Tibial artery (tissue), 4 donors: ENCODE data around the gene SH3RF3.

Experiments
- DNase-seq, 2 donors: peaks; one replicate each; pipeline ENCODE4 v3.0.0-alpha.2; 2019
- H3K27ac ChIP-seq, 2 donors: fragments of 200-600 bp; sonication (generic) in 1 of 2; 1 replicate in 1 of 2; 2 replicates in 1 of 2; pipeline ENCODE4 v1.5.1; 2018 to 2019; ENCODE audit warnings: mild to moderate bottlenecking in 1 of 2
- H3K27me3 ChIP-seq, 2 donors: fragments of 200-600 bp; sonication (generic) in 1 of 2; one replicate each; pipeline versions ENCODE4 v1.5.1 to v1.6.0; 2016 to 2019
- H3K36me3 ChIP-seq, 3 donors: fragments of 200-600 bp; sonication (generic) in 2 of 3; one replicate each; pipeline ENCODE4 v1.5.1; 2016 to 2019; ENCODE audit warnings: mild to moderate bottlenecking in 2 of 3
- H3K4me1 ChIP-seq, 4 donors: fragments of 200-600 bp; sonication (generic) in 2 of 4; 1 replicate in 3 of 4; 2 replicates in 1 of 4; pipeline ENCODE4 v1.5.1; 2016 to 2019
- H3K4me3 ChIP-seq, 2 donors: fragments of 200-600 bp; sonication (generic) in 1 of 2; 1 replicate in 1 of 2; 2 replicates in 1 of 2; pipeline ENCODE4 v1.5.1; 2018 to 2019; ENCODE audit warnings: mild to moderate bottlenecking in 2 of 2
- H3K9me3 ChIP-seq, 3 donors: fragments of 200-600 bp; sonication (generic) in 1 of 3; one replicate each; pipeline ENCODE4 v1.5.1; 2016 to 2019
- intact Hi-C: fragments of 100-400 bp; cut with DNase I; formaldehyde crosslinking; loops from one replicate; pipeline ENCODE4 v1.15.0; 2023; ENCODE audit warnings: low total_unique reads
- TF ChIP-seq, protein P1 (sequence below), 2 experiments: fragments of 200-600 bp in 1 of 2; fragments of 450-650 bp in 1 of 2; IDR thresholded peaks; one replicate each; pipeline ENCODE4 v1.5.1; 2017 to 2019; ENCODE audit warnings: antibody characterized with exemption in 2 of 2, mild to moderate bottlenecking in 1 of 2, moderate library complexity in 1 of 2

Gene SH3RF3

GRCh38 chr2:109459485-109459884 lies 330.5 kb downstream of the SH3RF3 start:
- peak overlapping the region; percentile 63 to 74 for H3K27ac ChIP-seq
- peaks cover 0 to 63% (median 39%) of the 10 kb centered on the region in 4 donors for H3K4me1 ChIP-seq
- H3K27me3 ChIP-seq = no peaks in the 10 kb centered on the region
- no peaks in the 10 kb centered on the region for H3K36me3 ChIP-seq
- peak in 1 of 2 donors; percentile 83 for DNase-seq
- H3K4me3 ChIP-seq = no peak overlapping the region
- TF ChIP-seq, protein P1, sequence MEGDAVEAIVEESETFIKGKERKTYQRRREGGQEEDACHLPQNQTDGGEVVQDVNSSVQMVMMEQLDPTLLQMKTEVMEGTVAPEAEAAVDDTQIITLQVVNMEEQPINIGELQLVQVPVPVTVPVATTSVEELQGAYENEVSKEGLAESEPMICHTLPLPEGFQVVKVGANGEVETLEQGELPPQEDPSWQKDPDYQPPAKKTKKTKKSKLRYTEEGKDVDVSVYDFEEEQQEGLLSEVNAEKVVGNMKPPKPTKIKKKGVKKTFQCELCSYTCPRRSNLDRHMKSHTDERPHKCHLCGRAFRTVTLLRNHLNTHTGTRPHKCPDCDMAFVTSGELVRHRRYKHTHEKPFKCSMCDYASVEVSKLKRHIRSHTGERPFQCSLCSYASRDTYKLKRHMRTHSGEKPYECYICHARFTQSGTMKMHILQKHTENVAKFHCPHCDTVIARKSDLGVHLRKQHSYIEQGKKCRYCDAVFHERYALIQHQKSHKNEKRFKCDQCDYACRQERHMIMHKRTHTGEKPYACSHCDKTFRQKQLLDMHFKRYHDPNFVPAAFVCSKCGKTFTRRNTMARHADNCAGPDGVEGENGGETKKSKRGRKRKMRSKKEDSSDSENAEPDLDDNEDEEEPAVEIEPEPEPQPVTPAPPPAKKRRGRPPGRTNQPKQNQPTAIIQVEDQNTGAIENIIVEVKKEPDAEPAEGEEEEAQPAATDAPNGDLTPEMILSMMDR (IDR thresholded peaks at IDR 0.05) = no peak
- intact Hi-C loops = no loop called here
- no peaks in the 10 kb centered on the region for H3K9me3 ChIP-seq

DNA sequence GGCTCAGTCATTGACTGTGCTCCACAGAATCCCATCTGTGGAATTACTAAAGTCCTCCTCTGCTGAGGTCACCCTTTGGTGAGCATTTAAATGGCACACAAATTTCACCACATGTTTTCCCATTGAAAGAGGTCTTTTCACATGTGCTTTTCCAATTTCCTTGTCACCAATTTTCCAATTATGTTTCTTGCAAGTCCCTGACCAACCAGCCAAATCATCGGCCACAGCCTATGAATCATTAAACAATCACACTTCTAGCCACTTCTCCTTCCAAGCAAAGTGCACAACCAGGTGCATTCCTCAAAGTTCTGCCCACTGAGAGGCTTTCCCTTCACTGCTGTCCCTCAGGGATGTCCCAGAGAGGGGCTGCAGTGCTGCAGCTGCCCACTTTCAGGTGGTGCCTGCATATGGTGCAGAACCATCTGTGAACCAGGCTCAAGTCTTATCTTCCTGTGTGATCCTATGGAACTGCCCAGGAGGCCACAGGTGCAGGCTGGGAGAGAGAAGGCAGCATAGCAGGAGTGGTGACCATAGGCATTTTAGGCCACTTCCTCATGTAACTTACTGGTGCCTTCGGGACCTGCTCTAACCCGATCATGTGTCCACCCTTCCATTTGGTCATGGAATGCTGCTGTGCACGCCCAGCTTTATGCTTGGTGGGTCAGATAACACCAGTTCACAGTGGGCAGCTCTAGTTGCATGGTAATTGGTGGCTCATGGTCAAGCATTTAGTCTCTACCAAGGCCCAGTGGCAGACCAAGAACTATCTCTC lies 331.7 kb downstream of the SH3RF3 start:
- TF ChIP-seq, protein P1 (IDR thresholded peaks at IDR 0.05) = no peak
- no peak overlapping the region for H3K4me3 ChIP-seq
- H3K9me3 ChIP-seq = no peaks in the 10 kb centered on the region
- H3K27ac ChIP-seq = peak overlapping the region; percentile 63 to 74
- peaks cover 0 to 51% (median 34%) of the 10 kb centered on the region in 4 donors for H3K4me1 ChIP-seq
- DNase-seq = peak in 1 of 2 donors; percentile 51
- no peaks in the 10 kb centered on the region for H3K36me3 ChIP-seq
- no peaks in the 10 kb centered on the region for H3K27me3 ChIP-seq
- intact Hi-C loops = no loop called here

GRCh38 chr2:109463236-109463635 lies 334.2 kb downstream of the SH3RF3 start:
- Histone ChIP-seq H3K36me3 (no peaks in the 10 kb centered on the region), H3K27me3 (no peaks in the 10 kb centered on the region), H3K4me1 (peaks cover 0 to 47% (median 25%) of the 10 kb centered on the region in 4 donors), H3K9me3 (no peaks in the 10 kb centered on the region), H3K27ac (no peak overlapping the region), H3K4me3 (no peak overlapping the region)
- intact Hi-C loops = no loop called here
- TF ChIP-seq, protein P1 (IDR thresholded peaks at IDR 0.05) = no peak
- peak in 1 of 2 donors; percentile 24 for DNase-seq

GRCh38 chr2:109463891-109464290 lies 334.9 kb downstream of the SH3RF3 start:
- DNase-seq = peak in 1 of 2 donors; percentile 39
- no peak overlapping the region for H3K27ac ChIP-seq
- TF ChIP-seq, protein P1 (IDR thresholded peaks at IDR 0.05) = no peak
- H3K4me1 ChIP-seq = peaks cover 0 to 47% (median 23%) of the 10 kb centered on the region in 4 donors
- H3K36me3 ChIP-seq = no peaks in the 10 kb centered on the region
- no peaks in the 10 kb centered on the region for H3K9me3 ChIP-seq
- no peak overlapping the region for H3K4me3 ChIP-seq
- intact Hi-C loops = no loop called here
- H3K27me3 ChIP-seq = no peaks in the 10 kb centered on the region

DNA sequence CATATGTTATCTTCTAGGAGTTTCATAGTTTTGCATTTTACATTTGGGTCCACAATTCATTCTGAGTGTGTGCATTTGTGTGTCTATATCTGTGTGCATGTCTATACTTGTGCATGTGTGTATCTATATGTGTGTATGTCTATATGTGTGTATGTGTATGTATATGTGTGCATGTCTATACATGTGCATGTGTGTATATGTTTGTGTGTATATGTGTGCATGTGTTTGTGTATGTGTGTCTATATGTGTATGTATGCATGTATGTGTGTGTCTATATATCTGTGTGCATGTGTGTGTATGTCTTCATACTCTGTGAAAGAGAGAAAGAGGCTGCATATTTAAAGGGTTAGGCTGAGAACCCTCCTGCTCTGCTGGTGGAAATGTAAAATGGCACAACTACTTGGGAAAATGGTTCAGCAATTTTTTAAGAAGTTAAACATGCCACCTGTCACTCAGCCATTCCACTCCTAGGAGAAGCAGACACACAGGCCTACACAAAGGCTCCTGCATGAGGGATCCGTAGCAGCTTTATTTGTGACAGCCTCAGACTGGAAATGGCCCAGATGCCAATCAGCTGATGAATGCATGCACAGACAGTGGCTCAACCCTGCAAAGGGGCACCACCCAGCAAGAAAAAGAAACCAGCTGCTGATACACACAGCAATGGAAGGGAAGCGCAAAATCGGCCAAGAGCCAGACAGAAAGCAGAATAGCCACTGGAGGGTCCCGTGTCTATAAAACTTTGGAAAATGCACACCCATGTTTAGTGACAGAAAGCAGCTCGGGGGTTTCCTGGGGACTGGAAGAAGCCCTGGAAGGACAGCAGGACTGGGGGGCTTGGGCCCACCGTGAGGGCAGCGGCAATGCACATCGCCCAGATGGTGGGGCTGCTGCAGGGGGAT lies 337.9 kb downstream of the SH3RF3 start:
- intact Hi-C loops = no loop called here
- peak; percentile 19 to 69 for DNase-seq
- no peaks in the 10 kb centered on the region for H3K27me3 ChIP-seq
- no peak overlapping the region for H3K4me3 ChIP-seq
- no peaks in the 10 kb centered on the region for H3K9me3 ChIP-seq
- H3K4me1 ChIP-seq = peaks cover 0 to 52% (median 27%) of the 10 kb centered on the region in 4 donors
- H3K27ac ChIP-seq = peak overlapping the region; percentile 51 to 62
- TF ChIP-seq, protein P1 (IDR thresholded peaks at IDR 0.05) = no peak
- no peaks in the 10 kb centered on the region for H3K36me3 ChIP-seq
